GM19043 (cell line): Measurements from ENCODE around the gene DAAM1.

Source experiments
- ATAC-seq: cut with Tn5 transposase; IDR thresholded peaks from one replicate; pipeline ENCODE4 v1.9.1; 2021; ENCODE audit warnings: low read depth; ENCODE audit not compliant: unreplicated experiment

Gene DAAM1

DNA sequence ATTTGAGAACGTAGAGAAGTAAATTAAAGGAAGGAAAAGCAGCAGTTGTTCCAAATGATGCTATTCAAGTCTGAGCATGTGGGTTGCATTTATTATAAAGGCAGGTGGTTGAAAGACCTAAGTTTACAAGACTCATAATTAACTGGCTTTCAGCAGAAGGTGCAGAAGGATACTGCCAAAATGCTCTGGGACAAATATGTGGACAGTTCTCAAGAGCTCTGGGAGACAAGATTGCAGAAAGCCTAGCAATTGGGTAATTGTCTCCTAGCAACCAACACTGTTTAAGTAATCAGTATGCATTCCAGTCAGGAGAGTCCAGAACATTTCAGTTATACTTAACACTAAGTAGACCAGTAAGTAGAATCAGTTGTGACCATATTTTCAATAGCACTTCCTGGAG lies 145.2 kb downstream of the DAAM1 start:
- no peak for ATAC-seq

- no peak for ATAC-seq
Measured at GRCh38 chr14:59334253-59334652, 145.8 kb downstream of the DAAM1 start.

- no peak for ATAC-seq
Measured at GRCh38 chr14:59336098-59336497, 147.6 kb downstream of the DAAM1 start.

- no peak for ATAC-seq
Measured at GRCh38 chr14:59336706-59337105, 148.2 kb downstream of the DAAM1 start.

- ATAC-seq = no peak
Measured at GRCh38 chr14:59337141-59337611, 148.7 kb downstream of the DAAM1 start.

- no peak for ATAC-seq
Measured at GRCh38 chr14:59338761-59339160, 150.3 kb downstream of the DAAM1 start.

DNA sequence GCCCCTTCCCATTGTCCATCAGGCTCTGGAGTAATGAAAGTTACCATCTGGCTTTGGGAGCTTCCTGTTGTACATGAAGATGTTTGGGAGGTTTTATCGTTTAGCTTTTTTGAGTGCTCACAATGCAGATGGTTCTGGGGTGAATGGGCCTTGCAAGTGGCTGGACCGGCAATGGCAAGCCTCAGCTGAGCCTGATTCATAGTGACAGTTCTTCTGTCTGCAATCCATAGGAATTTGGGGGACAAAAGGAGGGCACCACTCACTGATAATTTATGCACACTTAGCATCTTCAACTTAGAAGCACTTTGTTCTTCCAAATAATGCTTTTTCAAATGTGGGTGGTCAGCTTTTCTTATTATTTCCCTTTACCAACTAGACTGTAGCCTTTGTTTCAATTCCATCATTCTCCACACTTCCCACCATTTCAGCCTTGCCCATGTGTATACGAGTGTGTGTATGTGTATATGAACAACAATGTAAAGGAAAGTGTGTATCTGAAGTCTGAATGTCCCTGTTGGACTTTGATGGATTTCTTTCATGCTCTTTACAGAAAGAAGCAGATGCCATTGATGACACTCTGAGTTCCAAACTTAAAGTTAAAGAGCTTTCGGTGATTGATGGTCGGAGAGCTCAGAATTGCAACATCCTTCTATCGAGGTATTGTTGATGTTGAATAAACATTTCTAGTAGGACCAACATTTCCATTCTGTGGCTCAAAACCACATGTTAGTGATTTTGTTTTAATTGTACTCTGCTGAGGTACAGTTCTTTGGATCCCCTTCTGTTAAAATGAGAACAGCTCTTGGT lies 151.3 kb downstream of the DAAM1 start:
- ATAC-seq = no peak

DNA sequence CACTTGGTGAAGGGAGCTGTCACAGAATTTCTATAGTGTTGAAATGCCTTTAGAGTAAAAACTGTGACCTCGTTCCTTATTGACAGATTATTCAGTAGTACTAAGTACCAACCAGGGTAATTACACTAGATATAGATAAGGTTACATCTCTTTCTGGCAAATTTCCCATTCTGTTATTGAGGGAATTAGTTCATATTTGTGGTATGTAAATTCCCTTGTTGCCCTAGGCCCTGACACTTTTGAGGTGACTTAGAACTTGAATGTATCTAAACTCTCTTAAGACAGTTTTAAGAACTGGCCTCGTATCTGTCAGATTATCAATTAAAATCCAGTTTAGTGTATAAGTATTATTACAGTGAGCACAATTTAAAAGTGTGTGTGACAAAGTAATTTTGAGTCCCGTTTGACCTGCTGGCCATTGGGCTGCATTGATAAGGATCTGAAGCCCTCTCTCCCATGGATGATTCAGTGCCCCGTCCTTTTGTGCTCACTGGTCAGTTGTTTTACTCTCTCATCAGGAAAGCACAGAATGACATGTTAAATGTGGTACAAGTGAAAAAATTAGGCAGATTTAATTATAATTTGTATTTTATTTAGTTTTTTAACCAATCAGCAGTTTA lies 153.5 kb downstream of the DAAM1 start:
- ATAC-seq = no peak

DNA sequence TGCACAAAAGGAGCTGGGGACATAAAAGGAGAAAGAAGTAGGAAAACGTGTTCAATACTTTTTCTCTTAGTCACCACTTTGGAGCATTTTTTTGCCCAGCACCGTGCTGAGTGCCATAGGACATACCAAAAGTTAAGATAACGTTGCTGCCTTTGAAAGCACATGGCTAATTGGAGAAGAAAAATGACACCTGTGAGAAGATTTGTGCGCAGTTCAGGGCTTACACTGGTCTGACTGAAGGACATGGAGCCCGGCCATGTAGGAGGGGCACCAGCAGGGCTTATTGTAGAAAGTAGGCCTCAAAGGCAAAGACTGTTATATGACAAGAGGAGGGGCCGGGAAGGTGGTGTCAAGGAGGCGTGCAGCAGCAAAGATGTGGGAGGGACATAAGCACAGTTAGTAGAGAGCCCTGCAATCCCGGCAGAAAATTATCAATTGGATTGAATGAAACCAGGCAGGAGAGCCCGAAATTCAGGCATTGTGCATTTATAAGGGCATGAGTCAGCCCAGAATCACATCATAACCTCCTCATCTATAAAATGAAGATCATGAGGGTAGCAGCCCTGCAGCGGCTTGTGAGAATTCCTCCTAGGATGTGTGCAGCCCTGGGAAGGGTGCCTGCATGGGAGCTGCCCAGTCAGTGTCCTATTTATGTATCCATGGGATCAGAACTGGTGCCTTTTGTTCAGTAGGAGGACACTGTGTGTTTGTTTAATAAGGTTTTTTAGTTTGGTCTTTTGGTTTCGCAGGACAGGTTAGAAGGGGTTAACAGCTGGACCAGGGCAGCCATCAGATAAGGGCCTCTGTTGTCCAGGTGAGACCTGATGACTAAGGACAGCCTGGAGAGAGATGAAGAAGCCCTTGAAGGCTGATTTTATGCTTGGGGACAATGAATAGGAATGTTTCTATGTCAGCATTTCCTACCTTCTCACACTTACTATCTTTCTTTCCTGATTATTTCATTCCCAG lies 154.3 kb downstream of the DAAM1 start:
- no peak for ATAC-seq

DNA sequence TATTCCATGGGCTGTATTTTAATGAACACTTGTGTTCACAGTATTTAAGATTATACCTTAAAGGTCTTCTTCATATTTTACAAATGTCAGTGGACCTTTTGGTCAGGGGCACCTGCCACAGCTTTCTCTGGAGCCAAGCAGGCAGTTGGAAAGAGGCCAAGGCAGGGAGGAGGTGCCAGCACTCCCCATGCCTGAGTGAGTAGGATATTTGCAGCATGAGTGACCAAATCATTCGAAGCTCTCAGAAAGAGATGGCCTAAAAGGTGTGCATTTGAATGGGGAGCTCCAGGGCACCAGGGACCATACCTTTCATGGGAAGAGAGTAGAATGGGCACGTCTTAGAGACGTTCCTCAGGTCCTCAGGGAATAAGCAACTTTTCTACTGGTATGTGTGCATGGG lies 155.1 kb downstream of the DAAM1 start:
- no peak for ATAC-seq

- ATAC-seq = no peak
Measured at GRCh38 chr14:59344016-59344415, 155.5 kb downstream of the DAAM1 start.

- ATAC-seq = no peak
Measured at GRCh38 chr14:59344691-59345455, 156.4 kb downstream of the DAAM1 start.

DNA sequence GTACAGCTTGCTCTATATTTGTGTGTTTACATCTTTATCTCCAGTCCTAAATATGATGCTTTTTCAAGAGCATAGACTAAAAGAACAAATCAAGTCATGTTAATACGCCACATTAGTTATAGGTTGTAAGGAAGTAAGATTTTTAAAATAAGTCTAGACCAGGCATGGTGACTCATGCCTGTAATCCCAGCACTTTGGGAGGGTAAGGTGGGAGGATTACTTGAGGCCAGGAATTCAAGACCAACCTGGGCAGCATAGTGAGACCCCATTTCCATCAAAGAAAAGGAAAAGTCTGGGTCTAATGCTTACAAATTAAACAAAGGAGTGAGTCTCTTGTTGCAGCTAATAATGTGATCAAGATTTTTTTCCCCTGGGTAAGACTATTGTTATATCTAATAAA lies 157.9 kb downstream of the DAAM1 start:
- no peak for ATAC-seq

GRCh38 chr14:59346796-59347510 lies 158.5 kb downstream of the DAAM1 start:
- no peak for ATAC-seq

GRCh38 chr14:59347511-59347900 lies 159.0 kb downstream of the DAAM1 start:
- ATAC-seq = no peak

- ATAC-seq = no peak
Measured at GRCh38 chr14:59347915-59348314, 159.4 kb downstream of the DAAM1 start.

- no peak for ATAC-seq
Measured at GRCh38 chr14:59349258-59349701, 160.8 kb downstream of the DAAM1 start.

- ATAC-seq = no peak
Measured at GRCh38 chr14:59352961-59353360, 164.5 kb downstream of the DAAM1 start.

DNA sequence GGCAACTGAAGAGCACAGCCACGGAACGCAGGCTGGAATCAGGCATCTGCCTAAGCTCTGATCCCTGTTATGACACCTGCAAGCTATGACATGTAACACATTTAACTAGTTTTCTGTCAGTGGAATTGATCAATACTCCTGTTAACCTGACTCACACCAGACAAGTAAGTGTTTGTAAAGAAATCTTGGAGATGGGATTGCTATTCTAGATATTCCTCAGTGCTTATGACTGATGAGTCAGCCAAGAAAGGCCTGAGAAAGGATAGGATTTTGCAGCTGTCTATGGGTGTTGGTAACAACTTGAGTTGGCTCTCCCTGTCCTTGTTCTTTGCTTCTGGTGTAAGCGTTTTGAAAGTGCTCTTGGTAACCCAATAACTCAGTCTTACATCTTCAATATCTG lies 166.2 kb downstream of the DAAM1 start:
- no peak for ATAC-seq

DNA sequence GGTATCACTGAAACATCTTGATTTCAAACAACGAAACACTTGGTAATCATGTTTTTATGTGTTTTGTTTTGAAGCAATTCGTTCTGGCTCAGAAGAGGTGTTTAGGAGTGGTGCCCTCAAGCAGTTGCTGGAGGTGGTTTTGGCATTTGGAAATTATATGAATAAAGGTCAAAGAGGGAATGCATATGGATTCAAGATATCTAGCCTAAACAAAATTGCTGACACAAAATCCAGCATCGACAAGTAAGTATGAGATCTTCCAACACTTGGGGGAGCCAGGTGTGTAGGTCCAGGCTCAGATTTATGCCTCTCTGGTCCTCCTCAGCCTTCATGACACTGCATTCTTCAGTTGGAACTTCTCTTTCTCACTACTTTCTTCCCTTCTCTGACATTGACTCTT lies 166.6 kb downstream of the DAAM1 start:
- ATAC-seq = no peak
